ENCODE measurements around the gene PFKFB3.
"Not testable (repeated sequence)": the region's sequence is repeated elsewhere in the genome, so short reads cannot be mapped to it uniquely, and the experiment has no call there.

The PFKFB3 gene

GRCh38 chr10:6203331-6204062 is 765 bp downstream of the PFKFB3 start:
- DNase-seq = no peak

- DNase-seq = peak; percentile 67
Measured at GRCh38 chr10:6204063-6204340, 1.3 kb downstream of the PFKFB3 start.

- DNase-seq = peak; percentile 15
Measured at GRCh38 chr10:6204341-6205191, 1.8 kb downstream of the PFKFB3 start.

GRCh38 chr10:6206486-6206885 is 3.8 kb downstream of the PFKFB3 start:
- not testable (repeated sequence) for DNase-seq

GRCh38 chr10:6207658-6208057 is 4.9 kb downstream of the PFKFB3 start:
- DNase-seq = no peak

- no peak for DNase-seq
Measured at GRCh38 chr10:6208799-6209235, 6.1 kb downstream of the PFKFB3 start.

- no peak for DNase-seq
Measured at GRCh38 chr10:6211341-6211670, 8.6 kb downstream of the PFKFB3 start.

GRCh38 chr10:6211671-6212635 is 9.2 kb downstream of the PFKFB3 start:
- DNase-seq = no peak

GRCh38 chr10:6212806-6213205 is 10.1 kb downstream of the PFKFB3 start:
- no peak for DNase-seq

GRCh38 chr10:6213257-6213905 is 10.6 kb downstream of the PFKFB3 start:
- no peak for DNase-seq

GRCh38 chr10:6213908-6214307 is 11.2 kb downstream of the PFKFB3 start:
- no peak for DNase-seq

GRCh38 chr10:6214612-6215011 is 11.9 kb downstream of the PFKFB3 start:
- DNase-seq = no peak

GRCh38 chr10:6215241-6215640 is 12.5 kb downstream of the PFKFB3 start:
- DNase-seq = no peak

GRCh38 chr10:6215683-6216484 is 13.2 kb downstream of the PFKFB3 start:
- DNase-seq = no peak

- DNase-seq = no peak
Measured at GRCh38 chr10:6216916-6217315, 14.2 kb downstream of the PFKFB3 start.

- no peak for DNase-seq
Measured at GRCh38 chr10:6217611-6218010, 14.9 kb downstream of the PFKFB3 start.

- DNase-seq = no peak
Measured at GRCh38 chr10:6218692-6219493, 16.2 kb downstream of the PFKFB3 start.

- DNase-seq = no peak
Measured at GRCh38 chr10:6219494-6219836, 16.7 kb downstream of the PFKFB3 start.

- no peak for DNase-seq
Measured at GRCh38 chr10:6220418-6221191, 17.9 kb downstream of the PFKFB3 start.

- DNase-seq = no peak
Measured at GRCh38 chr10:6221192-6221940, 18.6 kb downstream of the PFKFB3 start.

Data from stimulated activated CD4-positive, alpha-beta T cell treated with anti-CD3 and anti-CD28 coated beads, Interleukin-1b, Interleukin-23, amount 100 ng/mL, for 48 hours (primary cell).